Body of pancreas (tissue), 4 donors: ENCODE data around the gene DDA1. TPM values are rescaled to one million over a fixed set of nuclear protein-coding genes. Genes with fewer than 3 reads are reported as not detected.
A peak's percentile ranks its signal among the peaks of the same experiment; 100 is the strongest.

Experiments
- ATAC-seq: fragments of 150-250 bp; one replicate; pipeline ENCODE4 v1.9.1; 2016
- DNase-seq, 4 donors: peaks; one replicate each; pipeline ENCODE4 v3.0.0-alpha.2; 2019
- H3K27ac ChIP-seq, 4 donors: fragments of 200-600 bp; sonication (generic); 1 replicate in 3 of 4; 2 replicates in 1 of 4; pipeline versions ENCODE4 v1.5.1 to v1.6.1; 2016 to 2019; ENCODE audit warnings: mild to moderate bottlenecking in 1 of 4, mixed read lengths in 1 of 4, moderate library complexity in 1 of 4
- H3K27me3 ChIP-seq, 2 donors: fragments of 200-600 bp; sonication (generic); one replicate each; pipeline ENCODE4 v1.6.0; 2016; ENCODE audit warnings: mild to moderate bottlenecking in 1 of 2
- H3K36me3 ChIP-seq, 2 donors: fragments of 200-600 bp; sonication (generic); replicated peaks in 1 of 2; 2 replicates each; pipeline ENCODE4 v1.5.1; 2016; ENCODE audit warnings: low read depth in 2 of 2; ENCODE audit not compliant: insufficient read depth in 1 of 2
- H3K4me1 ChIP-seq: fragments of 200-600 bp; sonication (generic); one replicate; pipeline ENCODE4 v1.6.0; 2016
- H3K4me3 ChIP-seq, 2 donors: fragments of 200-600 bp; sonication (generic); 1 replicate in 1 of 2; 2 replicates in 1 of 2; pipeline ENCODE4 v1.5.1; 2016 to 2019
- H3K9me3 ChIP-seq, 3 donors: fragments of 200-600 bp; sonication (generic); 1 replicate in 2 of 3; 2 replicates in 1 of 3; pipeline ENCODE4 v1.5.1; 2016
- CTCF ChIP-seq, 7 experiments: fragments of 450-650 bp in 4 of 7; fragments of 200-600 bp in 3 of 7; sonication (generic) in 3 of 7; IDR thresholded peaks; one replicate each; pipeline ENCODE4 v1.5.1; 2016 to 2019; ENCODE audit warnings: antibody characterized with exemption in 7 of 7
- POLR2A ChIP-seq, 3 donors: fragments of 450-650 bp; IDR thresholded peaks; one replicate each; pipeline ENCODE4 v1.6.1; 2016; ENCODE audit warnings: antibody characterized with exemption in 3 of 3, mild to moderate bottlenecking in 2 of 3
- WGBS, 2 donors: methylation state at CpG; one replicate each; pipeline ENCODE4 v1.1.5; 2017; 5-methylcytosine and 5-hydroxymethylcytosine counted together
- intact Hi-C: fragments of 100-400 bp; cut with DNase I; formaldehyde crosslinking; loops from one replicate; pipeline ENCODE4 v1.15.1; 2023
- total RNA-seq, 2 donors: library from RNA; depleted of rRNA; stranded (reverse); fragments of >200 nt; gene quantifications; one replicate each; pipeline ENCODE4 v1.1.0, GENCODE V29; 2016

Gene DDA1
- total RNA-seq, 2 donors from 2014 or later = 3.3 to 6.2 TPM

- DNase-seq (no peak), ATAC-seq (no peak)
- H3K4me3 ChIP-seq = no peak overlapping the region
- no peak overlapping the region for H3K27ac ChIP-seq
- 84 to 91% methylated on average over 22 to 24 of the region's 24 CpGs for WGBS, 2 donors
- H3K4me1 ChIP-seq = peaks cover 37% of the 10 kb centered on the region
- no peaks in the 10 kb centered on the region for H3K36me3 ChIP-seq
- TF ChIP-seq CTCF (IDR thresholded peaks at IDR 0.05) = no peak
- no peak for TF ChIP-seq POLR2A (IDR thresholded peaks at IDR 0.05)
- no peaks in the 10 kb centered on the region for H3K27me3 ChIP-seq
- H3K9me3 ChIP-seq = no peaks in the 10 kb centered on the region
- intact Hi-C loops = no loop called here
Observed at GRCh38 chr19:17330262-17331044, 21.1 kb downstream of the DDA1 start.

- DNase-seq (no peak), ATAC-seq (no peak)
- no peaks in the 10 kb centered on the region for H3K36me3 ChIP-seq
- WGBS, 2 donors = 70 to 73% methylated on average over 10 to 13 of the region's 13 CpGs
- H3K9me3 ChIP-seq = no peaks in the 10 kb centered on the region
- TF ChIP-seq POLR2A (IDR thresholded peaks at IDR 0.05) = no peak
- no peak for TF ChIP-seq CTCF (IDR thresholded peaks at IDR 0.05)
- no peak overlapping the region for H3K27ac ChIP-seq
- H3K4me3 ChIP-seq = no peak overlapping the region
- no peaks in the 10 kb centered on the region for H3K27me3 ChIP-seq
- peaks cover 42% of the 10 kb centered on the region for H3K4me1 ChIP-seq
- intact Hi-C loops = no loop called here
Observed at GRCh38 chr19:17331045-17331558, 21.7 kb downstream of the DDA1 start.

GRCh38 chr19:17332360-17332676 lies 23.0 kb downstream of the DDA1 start:
- no peak for TF ChIP-seq POLR2A (IDR thresholded peaks at IDR 0.05)
- no peak for TF ChIP-seq CTCF (IDR thresholded peaks at IDR 0.05)
- H3K4me1 ChIP-seq = peaks cover 44% of the 10 kb centered on the region
- intact Hi-C loops = no loop called here

GRCh38 chr19:17332677-17333581 lies 23.6 kb downstream of the DDA1 start:
- ATAC-seq (no peak), DNase-seq (peak in 2 of 4 donors; percentile 27 to 46)
- Histone ChIP-seq H3K9me3 (no peaks in the 10 kb centered on the region), H3K27ac (no peak overlapping the region), H3K27me3 (no peaks in the 10 kb centered on the region), H3K36me3 (no peaks in the 10 kb centered on the region), H3K4me3 (no peak overlapping the region), H3K4me1 (peaks cover 41% of the 10 kb centered on the region)
- TF ChIP-seq CTCF (IDR thresholded peaks at IDR 0.05) = no peak
- no peak for TF ChIP-seq POLR2A (IDR thresholded peaks at IDR 0.05)
- 93 to 94% methylated on average over 35 to 38 of the region's 45 CpGs for WGBS, 2 donors
- intact Hi-C loops = no loop called here

More at GRCh38 chr19:17332360-17332676, 23.0 kb downstream of the DDA1 start:
- DNase-seq (no peak), ATAC-seq (no peak)
- 95 to 98% methylated on average over 6 to 8 of the region's 8 CpGs for WGBS, 2 donors
- H3K27me3 ChIP-seq = no peaks in the 10 kb centered on the region
- no peak overlapping the region for H3K4me3 ChIP-seq
- H3K27ac ChIP-seq = no peak overlapping the region
- H3K36me3 ChIP-seq = no peaks in the 10 kb centered on the region
- no peaks in the 10 kb centered on the region for H3K9me3 ChIP-seq
